GM12878 (cell line): ENCODE results near the gene BARX2.

Experiments used
- BHLHE40 ChIP-seq, 2 experiments: fragments of 450-650 bp in 1 of 2; IDR thresholded peaks; 2 replicates each; pipeline ENCODE4 v1.6.1; 2011 to 2017; ENCODE audit warnings: low read depth in 2 of 2, borderline replicate concordance in 1 of 2, improper control_type of control experiment in 1 of 2, low read length in 1 of 2, mild to moderate bottlenecking in 1 of 2
- BRCA1 ChIP-seq: IDR thresholded peaks from 2 replicates; pipeline ENCODE4 v1.6.1; 2011; ENCODE audit warnings: low read depth, low read length, improper control_type of control experiment
- EGR1 ChIP-seq, 2 experiments: IDR thresholded peaks; 1 replicate in 1 of 2; 2 replicates in 1 of 2; pipeline ENCODE4 v1.6.1; 2011 to 2012; ENCODE audit warnings: low read depth in 2 of 2, low read length in 2 of 2, borderline replicate concordance in 1 of 2, mild to moderate bottlenecking in 1 of 2, moderate library complexity in 1 of 2
- POLR2AphosphoS5 ChIP-seq: IDR thresholded peaks from 2 replicates; pipeline ENCODE4 v1.6.1; 2011; ENCODE audit warnings: mild to moderate bottlenecking, low read length, inconsistent platforms
- TCF7 ChIP-seq: IDR thresholded peaks from 2 replicates; pipeline ENCODE4 v1.6.1; 2014; ENCODE audit warnings: antibody characterized with exemption, borderline replicate concordance
- TF ChIP-seq, protein P1 (sequence below): fragments of 450-650 bp; formaldehyde crosslinking; IDR thresholded peaks from 2 replicates; pipeline ENCODE4 v1.4.0; 2020; ENCODE audit warnings: mild to moderate bottlenecking, moderate library complexity
- TF ChIP-seq, protein P2 (sequence below), 3 experiments: IDR thresholded peaks in 2 of 3; conservative IDR thresholded peaks in 1 of 3; 2 replicates each; pipeline ENCODE4 v1.5.1; 2011; ENCODE audit warnings: low read depth in 3 of 3, low read length in 3 of 3, mild to moderate bottlenecking in 3 of 3, control low read depth in 2 of 3, moderate library complexity in 2 of 3, inconsistent platforms in 1 of 3, mixed read lengths in 1 of 3; ENCODE audit not compliant: control insufficient read depth in 2 of 3, insufficient read depth in 1 of 3; ENCODE audit errors: extremely low read depth in 1 of 3

DNA sequence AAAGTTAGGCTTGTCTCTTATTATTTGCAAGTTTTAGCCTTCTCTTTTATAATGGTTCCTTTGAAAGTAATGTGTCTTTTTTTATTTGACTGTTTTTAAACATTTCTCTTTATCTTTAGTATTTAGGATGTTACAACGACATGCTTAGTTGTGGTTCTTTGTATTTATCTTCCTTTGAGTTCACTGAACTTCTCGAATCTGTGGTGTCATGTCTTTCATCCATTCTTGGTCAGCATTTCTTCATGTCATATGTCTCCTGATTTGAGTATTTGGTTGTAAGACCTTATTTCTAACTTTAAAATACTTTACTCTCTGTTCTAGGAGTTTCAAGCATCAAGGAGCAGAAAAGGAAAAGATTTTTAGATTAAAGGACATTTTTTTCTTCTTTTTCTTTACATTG is 15.9 kb upstream of the BARX2 start:
- TF ChIP-seq, protein P1, sequence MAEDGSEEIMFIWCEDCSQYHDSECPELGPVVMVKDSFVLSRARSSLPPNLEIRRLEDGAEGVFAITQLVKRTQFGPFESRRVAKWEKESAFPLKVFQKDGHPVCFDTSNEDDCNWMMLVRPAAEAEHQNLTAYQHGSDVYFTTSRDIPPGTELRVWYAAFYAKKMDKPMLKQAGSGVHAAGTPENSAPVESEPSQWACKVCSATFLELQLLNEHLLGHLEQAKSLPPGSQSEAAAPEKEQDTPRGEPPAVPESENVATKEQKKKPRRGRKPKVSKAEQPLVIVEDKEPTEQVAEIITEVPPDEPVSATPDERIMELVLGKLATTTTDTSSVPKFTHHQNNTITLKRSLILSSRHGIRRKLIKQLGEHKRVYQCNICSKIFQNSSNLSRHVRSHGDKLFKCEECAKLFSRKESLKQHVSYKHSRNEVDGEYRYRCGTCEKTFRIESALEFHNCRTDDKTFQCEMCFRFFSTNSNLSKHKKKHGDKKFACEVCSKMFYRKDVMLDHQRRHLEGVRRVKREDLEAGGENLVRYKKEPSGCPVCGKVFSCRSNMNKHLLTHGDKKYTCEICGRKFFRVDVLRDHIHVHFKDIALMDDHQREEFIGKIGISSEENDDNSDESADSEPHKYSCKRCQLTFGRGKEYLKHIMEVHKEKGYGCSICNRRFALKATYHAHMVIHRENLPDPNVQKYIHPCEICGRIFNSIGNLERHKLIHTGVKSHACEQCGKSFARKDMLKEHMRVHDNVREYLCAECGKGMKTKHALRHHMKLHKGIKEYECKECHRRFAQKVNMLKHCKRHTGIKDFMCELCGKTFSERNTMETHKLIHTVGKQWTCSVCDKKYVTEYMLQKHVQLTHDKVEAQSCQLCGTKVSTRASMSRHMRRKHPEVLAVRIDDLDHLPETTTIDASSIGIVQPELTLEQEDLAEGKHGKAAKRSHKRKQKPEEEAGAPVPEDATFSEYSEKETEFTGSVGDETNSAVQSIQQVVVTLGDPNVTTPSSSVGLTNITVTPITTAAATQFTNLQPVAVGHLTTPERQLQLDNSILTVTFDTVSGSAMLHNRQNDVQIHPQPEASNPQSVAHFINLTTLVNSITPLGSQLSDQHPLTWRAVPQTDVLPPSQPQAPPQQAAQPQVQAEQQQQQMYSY: no peak
- TF ChIP-seq, protein P2, sequence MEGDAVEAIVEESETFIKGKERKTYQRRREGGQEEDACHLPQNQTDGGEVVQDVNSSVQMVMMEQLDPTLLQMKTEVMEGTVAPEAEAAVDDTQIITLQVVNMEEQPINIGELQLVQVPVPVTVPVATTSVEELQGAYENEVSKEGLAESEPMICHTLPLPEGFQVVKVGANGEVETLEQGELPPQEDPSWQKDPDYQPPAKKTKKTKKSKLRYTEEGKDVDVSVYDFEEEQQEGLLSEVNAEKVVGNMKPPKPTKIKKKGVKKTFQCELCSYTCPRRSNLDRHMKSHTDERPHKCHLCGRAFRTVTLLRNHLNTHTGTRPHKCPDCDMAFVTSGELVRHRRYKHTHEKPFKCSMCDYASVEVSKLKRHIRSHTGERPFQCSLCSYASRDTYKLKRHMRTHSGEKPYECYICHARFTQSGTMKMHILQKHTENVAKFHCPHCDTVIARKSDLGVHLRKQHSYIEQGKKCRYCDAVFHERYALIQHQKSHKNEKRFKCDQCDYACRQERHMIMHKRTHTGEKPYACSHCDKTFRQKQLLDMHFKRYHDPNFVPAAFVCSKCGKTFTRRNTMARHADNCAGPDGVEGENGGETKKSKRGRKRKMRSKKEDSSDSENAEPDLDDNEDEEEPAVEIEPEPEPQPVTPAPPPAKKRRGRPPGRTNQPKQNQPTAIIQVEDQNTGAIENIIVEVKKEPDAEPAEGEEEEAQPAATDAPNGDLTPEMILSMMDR (IDR thresholded peaks at IDR 0.05 in 2 of 3, conservative IDR thresholded peaks at IDR 0.05 in 1 of 3; ENCODE audit: control insufficient read depth in 2 of 3, extremely low read depth in 1 of 3, insufficient read depth in 1 of 3, low read depth in 3 of 3, low read length in 3 of 3): no peak
- TF ChIP-seq BRCA1: no peak
- TF ChIP-seq POLR2AphosphoS5: no peak
- TF ChIP-seq EGR1 (IDR thresholded peaks at IDR 0.05; ENCODE audit: borderline replicate concordance in 1 of 2, low read depth in 2 of 2, low read length in 2 of 2): no peak
- no peak for TF ChIP-seq TCF7
- no peak for TF ChIP-seq BHLHE40 (IDR thresholded peaks at IDR 0.05; ENCODE audit: borderline replicate concordance in 1 of 2, low read depth in 2 of 2, low read length in 1 of 2)
